Activated CD8-positive, alpha-beta T cell treated with anti-CD3 and anti-CD28 coated beads for 36 hours (primary cell): ENCODE results near the gene EFCAB6. TPM values are rescaled to one million over a fixed set of nuclear protein-coding genes. Genes with fewer than 3 reads are reported as not detected.

Source experiments
- ATAC-seq: fragments of 200-7000 bp; cut with Tn5 transposase; one replicate; pipeline ENCODE4 v1.10.0; 2021; ENCODE audit warnings: mild to moderate bottlenecking, moderate library complexity
- CTCF ChIA-PET: fragments of 350-600 bp; sonication (Branson Sonifier 250); formaldehyde crosslinking; loops from one replicate; lab custom pipeline; 2021; ENCODE audit warnings: antibody characterized with exemption; lab: Charles Lee
- POLR2A ChIA-PET: fragments of 350-600 bp; sonication (Branson Sonifier 250); formaldehyde crosslinking; loops from one replicate; lab custom pipeline; 2021; ENCODE audit warnings: antibody characterized with exemption; lab: Charles Lee
- DNase-seq: peaks from one replicate; pipeline ENCODE4 v3.0.0-alpha.2; 2020
- H3K27ac Mint-ChIP-seq: one replicate; pipeline ENCODE4 v1.8.0; 2021; ENCODE audit warnings: mild to moderate bottlenecking, mixed read lengths
- H3K27me3 Mint-ChIP-seq: one replicate; pipeline ENCODE4 v1.8.0; 2021; ENCODE audit warnings: mixed read lengths
- H3K36me3 Mint-ChIP-seq: one replicate; pipeline ENCODE4 v1.8.0; 2021; ENCODE audit warnings: low read depth, mixed read lengths
- H3K4me1 Mint-ChIP-seq: one replicate; pipeline ENCODE4 v1.8.0; 2021; ENCODE audit warnings: low read depth, mixed read lengths
- H3K4me3 Mint-ChIP-seq: one replicate; pipeline ENCODE4 v1.8.0; 2021; ENCODE audit warnings: mild to moderate bottlenecking, moderate library complexity, mixed read lengths
- H3K9me3 Mint-ChIP-seq: one replicate; pipeline ENCODE4 v1.8.0; 2021; ENCODE audit warnings: mixed read lengths
- intact Hi-C: fragments of 100-400 bp; cut with micrococcal nuclease; formaldehyde crosslinking; loops from one replicate; pipeline ENCODE4 v1.10.0; 2022
- total RNA-seq, 2 experiments: library from RNA; stranded (reverse); gene quantifications; one replicate each; pipeline ENCODE4 v1.2.3, GENCODE V29; 2021
- TF ChIP-seq, protein P1 (sequence below): fragments of 200-600 bp; IDR thresholded peaks from one replicate; pipeline ENCODE4 v1.8.0; 2022; ENCODE audit warnings: antibody characterized with exemption, mild to moderate bottlenecking

EFCAB6 gene
- total RNA-seq, 2 experiments from 2014 or later, result 0.16 to 0.29 TPM

GRCh38 chr22:43630451-43630850 is 181.7 kb downstream of the EFCAB6 start:
- H3K36me3 Mint-ChIP-seq, result no peaks in the 10 kb centered on the region
- no peak for DNase-seq
- TF ChIP-seq, protein P1, sequence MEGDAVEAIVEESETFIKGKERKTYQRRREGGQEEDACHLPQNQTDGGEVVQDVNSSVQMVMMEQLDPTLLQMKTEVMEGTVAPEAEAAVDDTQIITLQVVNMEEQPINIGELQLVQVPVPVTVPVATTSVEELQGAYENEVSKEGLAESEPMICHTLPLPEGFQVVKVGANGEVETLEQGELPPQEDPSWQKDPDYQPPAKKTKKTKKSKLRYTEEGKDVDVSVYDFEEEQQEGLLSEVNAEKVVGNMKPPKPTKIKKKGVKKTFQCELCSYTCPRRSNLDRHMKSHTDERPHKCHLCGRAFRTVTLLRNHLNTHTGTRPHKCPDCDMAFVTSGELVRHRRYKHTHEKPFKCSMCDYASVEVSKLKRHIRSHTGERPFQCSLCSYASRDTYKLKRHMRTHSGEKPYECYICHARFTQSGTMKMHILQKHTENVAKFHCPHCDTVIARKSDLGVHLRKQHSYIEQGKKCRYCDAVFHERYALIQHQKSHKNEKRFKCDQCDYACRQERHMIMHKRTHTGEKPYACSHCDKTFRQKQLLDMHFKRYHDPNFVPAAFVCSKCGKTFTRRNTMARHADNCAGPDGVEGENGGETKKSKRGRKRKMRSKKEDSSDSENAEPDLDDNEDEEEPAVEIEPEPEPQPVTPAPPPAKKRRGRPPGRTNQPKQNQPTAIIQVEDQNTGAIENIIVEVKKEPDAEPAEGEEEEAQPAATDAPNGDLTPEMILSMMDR, result no peak
- H3K9me3 Mint-ChIP-seq, result no peaks in the 10 kb centered on the region
- H3K27ac Mint-ChIP-seq, result no peak overlapping the region
- intact Hi-C loops, result no loop called here
- no peak overlapping the region for H3K4me3 Mint-ChIP-seq
- ChIA-PET CTCF (no interaction called here), POLR2A (no interaction called here)
- no peaks in the 10 kb centered on the region for H3K4me1 Mint-ChIP-seq
- no peaks in the 10 kb centered on the region for H3K27me3 Mint-ChIP-seq
- ATAC-seq, result no peak

- ChIA-PET CTCF (no interaction called here), POLR2A (no interaction called here)
- Mint-ChIP-seq H3K9me3 (no peaks in the 10 kb centered on the region), H3K4me1 (no peaks in the 10 kb centered on the region), H3K27ac (no peak overlapping the region), H3K27me3 (no peaks in the 10 kb centered on the region), H3K4me3 (no peak overlapping the region), H3K36me3 (no peaks in the 10 kb centered on the region)
- ATAC-seq (no peak), DNase-seq (no peak)
- intact Hi-C loops, result no loop called here
- TF ChIP-seq, protein P1, result no peak
Measured at GRCh38 chr22:43628250-43628649, 183.9 kb downstream of the EFCAB6 start.

- intact Hi-C loops, result no loop called here
- no peak overlapping the region for H3K4me3 Mint-ChIP-seq
- no peak for DNase-seq
- TF ChIP-seq, protein P1, result no peak
- no peaks in the 10 kb centered on the region for H3K27me3 Mint-ChIP-seq
- CTCF ChIA-PET, result no interaction called here
- no peak for ATAC-seq
- no peaks in the 10 kb centered on the region for H3K4me1 Mint-ChIP-seq
- H3K27ac Mint-ChIP-seq, result no peak overlapping the region
- H3K36me3 Mint-ChIP-seq, result no peaks in the 10 kb centered on the region
- POLR2A ChIA-PET, result no interaction called here
- H3K9me3 Mint-ChIP-seq, result no peaks in the 10 kb centered on the region
Measured at GRCh38 chr22:43627485-43628213, 184.5 kb downstream of the EFCAB6 start.

DNA sequence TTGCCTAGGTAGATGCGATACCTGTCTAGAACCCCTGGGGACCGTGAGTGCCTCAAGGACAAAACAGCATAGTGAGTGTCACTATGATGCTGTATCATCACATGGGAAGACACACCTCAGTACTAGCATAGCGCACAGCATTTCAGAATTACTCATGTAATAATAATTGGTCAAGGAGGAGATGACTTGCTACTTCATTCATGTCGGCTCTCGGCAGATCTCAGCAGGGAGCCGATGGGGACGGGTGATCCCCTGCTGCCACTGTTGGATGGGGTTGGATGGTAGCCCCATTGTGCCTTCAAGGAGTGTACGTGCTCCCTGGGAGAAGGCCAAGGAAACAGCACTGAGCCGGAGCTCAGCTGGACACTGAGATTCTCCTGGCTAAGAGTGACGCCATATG is 186.9 kb downstream of the EFCAB6 start:
- ATAC-seq (no peak), DNase-seq (no peak)
- CTCF ChIA-PET, result no interaction called here
- intact Hi-C loops, result no loop called here
- TF ChIP-seq, protein P1, result no peak
- no peaks in the 10 kb centered on the region for H3K36me3 Mint-ChIP-seq
- POLR2A ChIA-PET, result no interaction called here
- no peaks in the 10 kb centered on the region for H3K4me1 Mint-ChIP-seq
- H3K27me3 Mint-ChIP-seq, result no peaks in the 10 kb centered on the region
- H3K9me3 Mint-ChIP-seq, result no peaks in the 10 kb centered on the region
- no peak overlapping the region for H3K27ac Mint-ChIP-seq
- H3K4me3 Mint-ChIP-seq, result no peak overlapping the region

- ATAC-seq (no peak), DNase-seq (no peak)
- H3K27me3 Mint-ChIP-seq, result no peaks in the 10 kb centered on the region
- H3K4me1 Mint-ChIP-seq, result no peaks in the 10 kb centered on the region
- intact Hi-C loops, result no loop called here
- H3K9me3 Mint-ChIP-seq, result peaks cover 2% of the 10 kb centered on the region
- CTCF ChIA-PET, result no interaction called here
- TF ChIP-seq, protein P1, result no peak
- H3K4me3 Mint-ChIP-seq, result no peak overlapping the region
- H3K36me3 Mint-ChIP-seq, result no peaks in the 10 kb centered on the region
- POLR2A ChIA-PET, result no interaction called here
- no peak overlapping the region for H3K27ac Mint-ChIP-seq
Measured at GRCh38 chr22:43624144-43624998, 187.7 kb downstream of the EFCAB6 start.
